ENCODE measurements around the gene ABHD1.

GRCh38 chr2:27130396-27130795 lies 6.8 kb downstream of the ABHD1 start:
- TF ChIP-seq CTCF (IDR thresholded peaks at IDR 0.05; ENCODE audit: low read depth, low read length) (no peak), EZH2phosphoT487 (IDR thresholded peaks at IDR 0.05; ENCODE audit: low read depth) (no peak)

Measured in OCI-LY3 (cell line).